Urinary bladder (tissue), 4 donors: ENCODE data around the gene GATA3. TPM values are rescaled to one million over a fixed set of nuclear protein-coding genes. Genes with fewer than 3 reads are reported as not detected.

ENCODE experiments used
- DNase-seq: peaks from one replicate; pipeline ENCODE4 v3.0.0-alpha.2; 2015; ENCODE audit errors: extremely low spot score
- H3K27ac ChIP-seq: one replicate; pipeline ENCODE4 v1.5.1; 2013; ENCODE audit warnings: low read depth, mild to moderate bottlenecking, moderate library complexity
- H3K36me3 ChIP-seq: one replicate; pipeline ENCODE4 v1.6.1; 2013; ENCODE audit warnings: mild to moderate bottlenecking, moderate library complexity; ENCODE audit not compliant: insufficient read depth
- H3K4me1 ChIP-seq: one replicate; pipeline ENCODE4 v1.6.1; 2013; ENCODE audit warnings: mild to moderate bottlenecking, moderate library complexity; ENCODE audit not compliant: insufficient read depth
- H3K4me3 ChIP-seq: one replicate; pipeline ENCODE4 v1.5.1; 2013; ENCODE audit warnings: low read depth, low read length
- WGBS: extraction: QIAGEN DNeasy Blood & Tissue Kit; methylation state at CpG from one replicate; pipeline ENCODE4 v1.1.7; 2013; 5-methylcytosine and 5-hydroxymethylcytosine counted together
- polyA plus RNA-seq: library from polyadenylated mRNA; stranded (reverse); fragments of 200-250 nt; gene quantifications from one replicate; pipeline ENCODE4 v1.2.3, GENCODE V29; 2013
- total RNA-seq: library from RNA; depleted of rRNA; stranded (reverse); fragments of >200 nt; gene quantifications from one replicate; pipeline ENCODE4 v1.2.3, GENCODE V29; 2014
- donor health status: healthy with polysubstance abuse.
- donor health status: healthy.

GATA3 gene
- total and polyA plus RNA-seq, 2 donors: 10.6 to 17.9 TPM

GRCh38 chr10:8060010-8060703 lies 5.7 kb downstream of the GATA3 start:
- no peak overlapping the region for H3K27ac ChIP-seq
- DNase-seq: no peak
- H3K4me1 ChIP-seq: no peaks in the 10 kb centered on the region
- peak overlapping the region; percentile 72 for H3K4me3 ChIP-seq
- H3K36me3 ChIP-seq: no peaks in the 10 kb centered on the region
- WGBS: 40% methylated on average over 15 of the region's 15 CpGs

- Histone ChIP-seq H3K36me3 (no peaks in the 10 kb centered on the region), H3K4me1 (no peaks in the 10 kb centered on the region), H3K4me3 (peak overlapping the region; percentile 72), H3K27ac (no peak overlapping the region)
- WGBS: 64% methylated on average over 10 of the region's 10 CpGs
- DNase-seq: no peak
These were observed 6.2 kb downstream of the GATA3 start for GRCh38 chr10:8060704-8061121.

GRCh38 chr10:8061274-8062211 lies 7.1 kb downstream of the GATA3 start:
- no peak for DNase-seq
- Histone ChIP-seq H3K4me3 (peak overlapping the region; percentile 4), H3K27ac (no peak overlapping the region), H3K36me3 (no peaks in the 10 kb centered on the region), H3K4me1 (no peaks in the 10 kb centered on the region)
- WGBS: 79% methylated on average over 17 of the region's 17 CpGs

- Histone ChIP-seq H3K27ac (no peak overlapping the region), H3K4me1 (no peaks in the 10 kb centered on the region), H3K4me3 (no peak overlapping the region), H3K36me3 (no peaks in the 10 kb centered on the region)
- DNase-seq: no peak
- 76% methylated on average over 15 of the region's 15 CpGs for WGBS
These were observed 8.8 kb downstream of the GATA3 start for GRCh38 chr10:8063128-8063908.

GRCh38 chr10:8063935-8064334 lies 9.4 kb downstream of the GATA3 start:
- Histone ChIP-seq H3K36me3 (no peaks in the 10 kb centered on the region), H3K4me1 (no peaks in the 10 kb centered on the region), H3K4me3 (no peak overlapping the region), H3K27ac (no peak overlapping the region)
- 75% methylated on average over 13 of the region's 13 CpGs for WGBS
- no peak for DNase-seq

GRCh38 chr10:8064436-8064835 lies 9.9 kb downstream of the GATA3 start:
- no peak for DNase-seq
- no peak overlapping the region for H3K27ac ChIP-seq
- H3K4me3 ChIP-seq: no peak overlapping the region
- no peaks in the 10 kb centered on the region for H3K36me3 ChIP-seq
- H3K4me1 ChIP-seq: no peaks in the 10 kb centered on the region
- 62% methylated on average over 5 of the region's 5 CpGs for WGBS

- Histone ChIP-seq H3K4me1 (no peaks in the 10 kb centered on the region), H3K36me3 (no peaks in the 10 kb centered on the region), H3K27ac (no peak overlapping the region), H3K4me3 (no peak overlapping the region)
- DNase-seq: no peak
- WGBS: 36% methylated on average over 2 of the region's 2 CpGs
These were observed 11.2 kb downstream of the GATA3 start for GRCh38 chr10:8065651-8066050.

GRCh38 chr10:8066124-8066523 lies 11.6 kb downstream of the GATA3 start:
- WGBS: 52% methylated on average over 1 of the region's 1 CpG
- H3K4me1 ChIP-seq: no peaks in the 10 kb centered on the region
- no peak for DNase-seq
- H3K27ac ChIP-seq: no peak overlapping the region
- peaks cover 2% of the 10 kb centered on the region for H3K36me3 ChIP-seq
- H3K4me3 ChIP-seq: no peak overlapping the region

- 83% methylated on average over 2 of the region's 2 CpGs for WGBS
- no peak overlapping the region for H3K27ac ChIP-seq
- H3K4me1 ChIP-seq: no peaks in the 10 kb centered on the region
- no peak for DNase-seq
- H3K4me3 ChIP-seq: no peak overlapping the region
- peaks cover 2% of the 10 kb centered on the region for H3K36me3 ChIP-seq
These were observed 12.3 kb downstream of the GATA3 start for GRCh38 chr10:8066797-8067196.

- peaks cover 2% of the 10 kb centered on the region for H3K36me3 ChIP-seq
- no peaks in the 10 kb centered on the region for H3K4me1 ChIP-seq
- no peak overlapping the region for H3K27ac ChIP-seq
- 84% methylated on average over 7 of the region's 7 CpGs for WGBS
- no peak overlapping the region for H3K4me3 ChIP-seq
- no peak for DNase-seq
These were observed 14.6 kb downstream of the GATA3 start for GRCh38 chr10:8069108-8069507.

GRCh38 chr10:8069627-8070026 lies 15.1 kb downstream of the GATA3 start:
- 83% methylated on average over 7 of the region's 7 CpGs for WGBS
- peaks cover 2% of the 10 kb centered on the region for H3K36me3 ChIP-seq
- no peaks in the 10 kb centered on the region for H3K4me1 ChIP-seq
- DNase-seq: no peak
- no peak overlapping the region for H3K4me3 ChIP-seq
- no peak overlapping the region for H3K27ac ChIP-seq

GRCh38 chr10:8070440-8070839 lies 16.0 kb downstream of the GATA3 start:
- no peaks in the 10 kb centered on the region for H3K4me1 ChIP-seq
- H3K27ac ChIP-seq: no peak overlapping the region
- 94% methylated on average over 6 of the region's 6 CpGs for WGBS
- peaks cover 2% of the 10 kb centered on the region for H3K36me3 ChIP-seq
- H3K4me3 ChIP-seq: no peak overlapping the region
- DNase-seq: no peak

GRCh38 chr10:8071006-8071405 lies 16.5 kb downstream of the GATA3 start:
- H3K4me3 ChIP-seq: no peak overlapping the region
- H3K4me1 ChIP-seq: no peaks in the 10 kb centered on the region
- WGBS: 86% methylated on average over 3 of the region's 3 CpGs
- H3K27ac ChIP-seq: no peak overlapping the region
- DNase-seq: no peak
- H3K36me3 ChIP-seq: peaks cover 2% of the 10 kb centered on the region
